Right atrium auricular region (tissue), 2 donors: ENCODE results near the gene GABPB1. TPM values are rescaled to one million over a fixed set of nuclear protein-coding genes. Genes with fewer than 3 reads are reported as not detected.

Experiments used
- DNase-seq: peaks from one replicate; pipeline ENCODE4 v3.0.0-alpha.2; 2019; ENCODE audit warnings: low spot score
- H3K27ac ChIP-seq, 2 donors: fragments of 200-600 bp; sonication (generic); 1 replicate in 1 of 2; 2 replicates in 1 of 2; pipeline ENCODE4 v1.5.1; 2016 to 2019
- H3K27me3 ChIP-seq, 2 donors: fragments of 200-600 bp; sonication (generic); one replicate each; pipeline versions ENCODE4 v1.5.1 to v1.6.0; 2017 to 2019
- H3K36me3 ChIP-seq: fragments of 200-600 bp; sonication (generic); one replicate; pipeline ENCODE4 v1.5.1; 2016
- H3K4me1 ChIP-seq, 2 donors: fragments of 200-600 bp; sonication (generic); one replicate each; pipeline versions ENCODE4 v1.5.1 to v1.6.0; 2017 to 2019
- H3K4me3 ChIP-seq, 2 donors: fragments of 200-600 bp; sonication (generic); 1 replicate in 1 of 2; 2 replicates in 1 of 2; pipeline ENCODE4 v1.5.1; 2017 to 2019; ENCODE audit warnings: mild to moderate bottlenecking in 1 of 2, moderate library complexity in 1 of 2
- H3K9me3 ChIP-seq, 2 donors: fragments of 200-600 bp; sonication (generic); one replicate each; pipeline ENCODE4 v1.5.1; 2019
- CTCF ChIP-seq, 2 donors: fragments of 200-600 bp; sonication (generic); IDR thresholded peaks; one replicate each; pipeline ENCODE4 v1.5.1; 2019; ENCODE audit warnings: antibody characterized with exemption in 2 of 2
- total RNA-seq, 2 donors: library from RNA; depleted of rRNA; stranded (reverse); fragments of >200 nt; gene quantifications; one replicate each; pipeline ENCODE4 v1.1.0, GENCODE V29; 2016

Gene GABPB1
- total RNA-seq, 2 donors from 2014 or later: 11.5 to 13.9 TPM

GRCh38 chr15:50229336-50229735 lies 125.7 kb downstream of the GABPB1 start:
- Histone ChIP-seq H3K27ac (no peak overlapping the region), H3K4me3 (no peak overlapping the region), H3K36me3 (no peaks in the 10 kb centered on the region), H3K27me3 (no peaks in the 10 kb centered on the region), H3K9me3 (no peaks in the 10 kb centered on the region), H3K4me1 (no peaks in the 10 kb centered on the region)
- no peak for TF ChIP-seq CTCF (IDR thresholded peaks at IDR 0.05)
- DNase-seq: no peak

GRCh38 chr15:50228866-50229265 lies 126.1 kb downstream of the GABPB1 start:
- Histone ChIP-seq H3K4me1 (no peaks in the 10 kb centered on the region), H3K9me3 (no peaks in the 10 kb centered on the region), H3K4me3 (no peak overlapping the region), H3K27ac (no peak overlapping the region), H3K36me3 (no peaks in the 10 kb centered on the region), H3K27me3 (no peaks in the 10 kb centered on the region)
- no peak for DNase-seq
- TF ChIP-seq CTCF (IDR thresholded peaks at IDR 0.05): no peak

DNA sequence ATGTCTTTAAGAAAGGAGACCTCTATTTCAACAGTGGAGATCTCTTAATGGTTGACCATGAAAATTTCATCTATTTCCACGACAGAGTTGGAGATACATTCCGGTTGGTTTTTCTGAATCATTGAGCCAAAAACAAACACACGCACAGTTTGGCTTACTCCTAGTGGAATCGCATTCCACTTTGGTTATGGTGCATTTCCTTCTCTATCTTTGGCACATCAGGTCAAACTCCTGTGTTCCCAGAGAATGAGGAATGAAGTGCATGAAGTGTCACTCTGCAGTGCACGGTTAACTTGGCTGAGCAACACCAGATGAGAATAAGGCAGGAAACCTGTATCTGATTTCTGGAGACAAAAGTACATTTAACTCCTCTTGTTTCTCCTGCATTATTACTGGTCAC lies 127.9 kb downstream of the GABPB1 start:
- no peaks in the 10 kb centered on the region for H3K27me3 ChIP-seq
- H3K4me3 ChIP-seq: no peak overlapping the region

GRCh38 chr15:50225938-50226337 lies 129.1 kb downstream of the GABPB1 start:
- H3K27ac ChIP-seq: no peak overlapping the region
- H3K4me1 ChIP-seq: no peaks in the 10 kb centered on the region
- H3K9me3 ChIP-seq: no peaks in the 10 kb centered on the region
- TF ChIP-seq CTCF (IDR thresholded peaks at IDR 0.05): no peak
- H3K4me3 ChIP-seq: no peak overlapping the region
- H3K36me3 ChIP-seq: no peaks in the 10 kb centered on the region
- no peaks in the 10 kb centered on the region for H3K27me3 ChIP-seq
- DNase-seq: no peak

More for the DNA sequence above, 127.9 kb downstream of the GABPB1 start:
- DNase-seq: no peak
- no peak for TF ChIP-seq CTCF (IDR thresholded peaks at IDR 0.05)
- Histone ChIP-seq H3K9me3 (no peaks in the 10 kb centered on the region), H3K36me3 (no peaks in the 10 kb centered on the region), H3K4me1 (no peaks in the 10 kb centered on the region), H3K27ac (no peak overlapping the region)

Other genes starting within 250 kb of the GABPB1 start
- gene ATP8B4, start 236.0 kb downstream of the GABPB1 start, total RNA-seq: 1 to 10 TPM; 2.0 to 2.5 TPM
- not detected for gene SLC27A2, start 173.0 kb downstream of the GABPB1 start, total RNA-seq
- gene HDC, start 89.5 kb downstream of the GABPB1 start, total RNA-seq: not detected
- gene USP8, start 69.2 kb upstream of the GABPB1 start, total RNA-seq: 10 to 100 TPM; 25.0 to 46.5 TPM
- gene USP50, start 191.5 kb upstream of the GABPB1 start, total RNA-seq: not detected